GM19438 (cell line): ENCODE data around the gene PPDPF.
A peak's percentile ranks its signal among the peaks of the same experiment; 100 is the strongest.
"Not testable (repeated sequence)": the region's sequence is repeated elsewhere in the genome, so short reads cannot be mapped to it uniquely, and the experiment has no call there.

ENCODE experiments used
- ATAC-seq: cut with Tn5 transposase; IDR thresholded peaks from one replicate; pipeline ENCODE4 v1.9.1; 2021; ENCODE audit warnings: low read depth; ENCODE audit not compliant: unreplicated experiment

Gene PPDPF

DNA sequence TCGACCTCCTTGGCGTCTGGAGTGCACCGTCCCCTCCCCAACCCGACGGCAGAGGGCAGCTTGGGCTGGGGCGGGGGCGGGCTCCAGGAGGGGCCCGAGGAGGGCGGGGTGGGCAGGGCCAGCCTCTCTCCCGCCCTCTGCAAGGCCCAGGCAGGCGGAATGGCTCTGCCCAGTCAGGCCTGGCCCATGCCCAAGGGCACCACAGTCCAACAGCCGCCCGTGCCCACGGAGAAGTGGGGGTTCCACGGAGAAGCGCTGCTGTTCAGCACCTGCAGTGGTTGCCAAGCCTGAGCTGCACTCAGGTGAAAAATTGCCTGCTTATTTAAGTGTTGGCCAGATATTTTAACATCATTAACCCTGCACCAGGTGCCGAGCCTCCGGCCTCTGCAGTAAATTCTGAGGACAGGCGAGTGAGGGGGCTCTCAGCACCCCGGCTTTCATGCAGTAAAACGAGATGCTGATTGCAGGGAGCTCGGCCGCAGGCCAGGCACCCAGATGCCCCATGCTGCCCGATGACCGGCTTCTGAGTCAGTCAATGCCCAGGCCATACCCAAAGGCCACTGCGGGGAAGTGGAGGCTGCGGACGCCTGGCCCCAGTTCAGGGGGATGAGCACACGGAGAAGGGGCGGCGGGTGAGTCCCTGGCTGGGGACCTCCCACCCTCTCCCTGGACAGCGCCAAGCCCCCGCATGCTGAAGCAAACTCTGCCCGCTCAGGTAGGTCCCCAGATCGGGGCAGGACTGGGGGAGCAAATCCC lies 27.3 kb downstream of the PPDPF start, which contains the start of gene SRMS:
Gene SRMS, minus strand, starts transcription at position 25 of the 756 bp plus-strand sequence. CDS start 286 bp downstream, outside the sequence.
- ATAC-seq: no peak

GRCh38 chr20:63548542-63548941 lies 28.0 kb downstream of the PPDPF start:
- no peak for ATAC-seq

GRCh38 chr20:63549019-63549418 lies 28.5 kb downstream of the PPDPF start:
- no peak for ATAC-seq

DNA sequence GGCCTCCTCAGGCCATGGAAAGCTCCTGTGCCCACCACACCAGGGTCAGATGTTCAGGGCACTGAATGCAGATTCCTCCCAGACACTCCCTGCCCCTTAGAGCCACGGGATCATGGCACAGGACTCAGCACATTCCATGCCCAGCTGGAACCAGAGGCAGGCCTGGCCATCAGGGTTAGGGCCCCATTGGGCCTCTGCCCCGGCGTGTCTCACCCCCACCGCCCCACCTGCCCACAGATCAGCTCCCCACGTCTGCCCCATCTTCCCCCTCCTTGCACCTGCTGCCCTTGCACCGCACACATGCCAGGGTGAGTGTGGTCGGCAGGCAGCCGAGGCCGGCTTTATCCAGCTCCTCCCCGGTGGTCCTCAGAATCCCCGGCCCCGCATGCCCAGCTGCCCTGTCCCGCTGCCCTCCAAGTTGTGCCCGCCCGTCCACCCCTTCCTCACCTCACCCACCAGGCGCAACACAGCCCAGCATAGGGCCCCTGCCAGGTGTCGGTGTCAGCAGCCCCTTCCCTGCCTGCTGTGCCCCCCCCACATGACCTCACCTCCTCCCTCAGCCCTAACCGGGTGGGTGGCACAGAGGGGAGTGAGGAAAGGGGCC lies 29.2 kb downstream of the PPDPF start:
- ATAC-seq: no peak

- no peak for ATAC-seq
These were observed 30.5 kb downstream of the PPDPF start for GRCh38 chr20:63551068-63551467.

DNA sequence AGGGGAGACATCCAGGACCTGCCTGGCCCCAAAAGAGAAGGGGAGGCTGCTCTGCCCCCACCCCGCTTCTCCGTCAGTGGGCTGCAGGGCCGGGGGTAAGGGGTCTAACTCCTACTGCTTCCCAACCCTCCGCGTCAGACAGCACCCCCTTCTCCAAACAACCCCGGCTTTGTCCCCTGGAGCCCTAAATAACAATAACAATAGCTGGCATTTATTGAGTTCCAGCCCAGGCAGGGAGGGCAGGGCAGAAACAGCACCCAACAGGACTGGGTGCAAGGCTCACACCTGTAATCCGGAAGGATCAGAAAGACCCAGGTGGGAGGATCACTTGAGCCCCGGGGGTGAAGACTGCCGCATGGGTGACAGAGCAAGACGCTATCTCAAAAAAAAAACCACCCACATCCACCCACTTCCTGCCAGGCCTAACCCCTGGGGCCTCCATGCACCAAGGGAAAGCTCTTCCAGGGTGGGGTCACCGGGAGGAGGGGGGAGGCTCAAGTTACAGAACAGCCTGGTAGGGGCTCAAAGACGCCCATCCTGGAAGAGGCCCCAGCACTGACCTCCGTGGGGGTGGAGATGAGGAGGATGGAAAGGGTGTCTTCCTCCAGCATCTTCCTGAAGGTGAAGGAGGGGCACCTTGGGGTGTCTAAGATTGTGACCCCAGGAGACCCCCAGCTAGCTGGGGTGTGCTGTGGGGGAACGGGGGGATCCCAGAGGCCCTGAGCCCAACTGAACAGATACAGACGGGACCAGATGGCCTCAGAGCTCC lies 32.1 kb downstream of the PPDPF start:
- ATAC-seq: peak; percentile 53

GRCh38 chr20:63553251-63553932 lies 32.8 kb downstream of the PPDPF start:
- peak; percentile 29 for ATAC-seq

DNA sequence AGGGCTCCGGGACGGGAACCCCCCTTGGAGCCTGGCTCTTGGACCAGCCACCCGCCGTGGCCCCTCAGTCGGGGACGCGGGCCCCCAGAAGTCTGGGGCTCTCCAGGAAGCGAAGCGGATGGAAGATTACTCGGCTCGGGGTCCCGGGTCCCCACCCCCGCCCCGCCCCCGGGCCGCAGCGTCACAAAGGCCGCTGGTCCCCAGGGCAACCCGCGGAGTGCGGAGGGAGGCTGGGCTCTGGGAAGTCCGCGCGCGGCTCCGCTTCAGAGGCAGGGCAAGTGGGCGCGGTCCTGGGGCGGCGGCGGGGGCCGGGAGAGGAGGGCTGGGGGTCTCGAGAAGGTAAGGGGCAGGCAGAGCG lies 33.3 kb downstream of the PPDPF start, which contains the start of gene FNDC11:
Gene FNDC11, plus strand, starts transcription at position 227 of the 358 bp plus-strand sequence. CDS start 1,505 bp downstream, outside the sequence.
- peak; percentile 22 for ATAC-seq

DNA sequence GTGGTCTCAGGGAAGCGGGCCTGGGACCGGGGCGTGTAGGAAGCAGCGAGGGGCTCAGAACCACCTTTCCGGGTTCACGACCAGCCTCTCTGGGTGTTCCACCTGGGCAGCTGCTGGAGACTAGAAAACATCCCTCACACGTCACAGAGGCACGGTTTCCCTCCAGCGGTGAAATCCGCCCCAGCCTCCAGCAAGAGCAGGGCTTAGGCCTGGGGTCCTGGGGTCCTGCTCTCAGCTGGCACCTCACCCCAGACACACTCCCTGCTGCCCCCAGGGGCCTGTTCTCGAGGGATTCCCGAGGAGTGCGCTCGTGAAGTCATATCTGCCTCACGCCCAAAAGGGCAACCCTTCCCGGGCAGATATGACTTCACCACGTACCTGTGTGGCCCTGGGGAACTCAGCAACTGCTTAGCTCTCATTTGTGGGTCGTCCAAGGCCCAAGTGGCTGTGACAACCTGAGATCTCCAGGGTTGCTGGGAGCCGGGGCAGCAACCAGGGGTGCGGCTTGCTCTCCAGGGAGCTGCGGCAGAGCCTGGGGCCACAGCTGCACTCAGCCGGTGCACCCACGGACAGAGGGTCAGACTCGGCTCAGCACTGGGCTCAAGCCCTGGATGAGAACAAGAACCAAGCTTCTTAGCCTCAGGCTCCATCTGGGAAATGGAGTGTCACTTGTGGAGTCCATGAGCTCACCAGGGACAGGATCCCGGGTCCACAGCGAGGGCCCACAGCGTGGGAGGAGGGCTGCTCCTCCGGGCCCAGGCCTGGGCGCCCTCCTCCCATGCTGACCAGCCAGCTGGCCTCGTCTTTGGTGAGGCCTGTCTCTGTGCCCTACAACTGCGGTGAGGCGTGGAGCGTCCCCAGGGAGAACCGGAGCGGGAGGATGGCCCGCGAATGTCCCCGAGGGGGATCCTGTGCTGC lies 34.1 kb downstream of the PPDPF start:
- ATAC-seq: no peak

GRCh38 chr20:63555661-63556381 lies 35.3 kb downstream of the PPDPF start:
- ATAC-seq: no peak

DNA sequence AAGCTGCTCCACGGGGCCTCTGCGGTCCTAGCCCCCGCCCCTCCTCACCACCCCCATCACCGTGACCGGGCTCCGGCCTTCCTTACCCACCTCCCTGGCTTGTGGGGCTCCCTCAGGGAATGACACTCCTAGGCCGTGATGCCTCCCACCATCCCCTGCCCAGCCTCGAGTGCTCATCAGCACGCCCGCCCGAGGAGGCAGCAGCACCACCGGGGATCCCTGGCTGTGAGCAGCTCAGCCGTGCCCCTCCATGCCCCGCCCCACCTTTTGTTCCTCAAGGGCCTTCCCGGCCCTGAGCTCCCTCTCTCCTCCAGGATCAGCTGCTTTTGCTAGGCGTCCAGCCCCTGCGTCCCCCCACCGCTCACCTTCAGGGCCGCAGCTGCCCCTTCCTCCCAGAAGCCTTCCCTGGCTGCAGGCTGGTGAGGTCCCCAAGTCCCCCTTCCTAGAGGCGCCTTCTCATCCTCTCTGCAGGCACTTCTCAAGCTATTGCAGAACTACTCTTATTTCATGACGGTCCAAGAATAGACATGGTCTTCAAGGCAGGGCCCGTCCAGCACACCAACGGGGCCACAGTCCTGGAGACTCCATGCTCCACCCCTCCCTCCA lies 36.4 kb downstream of the PPDPF start:
- ATAC-seq: no peak

GRCh38 chr20:63557481-63557891 lies 36.9 kb downstream of the PPDPF start:
- ATAC-seq: no peak

DNA sequence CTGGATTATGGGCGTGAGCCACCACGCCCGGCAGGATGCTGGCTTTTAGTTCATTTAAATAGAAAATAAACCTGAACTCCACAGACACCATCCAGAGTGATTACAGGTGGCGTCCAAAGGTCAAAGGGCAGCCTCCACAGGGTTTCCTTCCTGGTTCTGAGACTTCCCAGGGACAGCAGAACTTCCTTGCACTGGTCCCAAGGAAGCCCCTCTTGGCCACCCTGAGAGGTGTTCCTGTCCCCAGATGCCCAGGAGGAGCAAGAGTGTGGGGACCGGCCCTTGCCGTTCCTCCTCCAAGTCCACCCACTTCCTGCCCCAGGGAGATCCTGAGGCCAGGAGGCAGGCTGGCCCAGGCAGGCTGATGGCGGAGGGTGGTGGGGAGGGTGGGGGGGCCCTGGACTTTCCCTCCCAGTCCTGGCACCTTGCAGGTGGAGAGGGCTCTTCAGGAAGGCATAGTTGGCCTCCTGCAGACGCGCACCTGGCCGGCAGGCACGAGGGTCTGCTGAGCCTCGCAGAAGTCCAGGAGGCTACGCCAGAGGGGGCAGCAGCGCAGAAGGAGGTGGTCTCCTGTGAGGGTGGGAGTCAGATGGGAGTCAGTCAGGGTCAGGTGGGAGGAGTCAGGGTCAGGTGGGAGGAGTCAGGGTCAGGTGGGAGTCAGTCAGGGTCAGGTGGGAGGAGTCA lies 38.4 kb downstream of the PPDPF start:
- ATAC-seq: no peak

- not testable (repeated sequence) for ATAC-seq
These were observed 39.1 kb downstream of the PPDPF start for GRCh38 chr20:63559485-63560332.

- ATAC-seq: no peak
These were observed 39.8 kb downstream of the PPDPF start for GRCh38 chr20:63560333-63560805.

GRCh38 chr20:63560856-63561609 lies 40.5 kb downstream of the PPDPF start:
- no peak for ATAC-seq
